CD4-positive, alpha-beta T cell (primary cell): ENCODE results near the gene BIN1. TPM values are rescaled to one million over a fixed set of nuclear protein-coding genes. Genes with fewer than 3 reads are reported as not detected.

Source experiments
- ATAC-seq: fragments of 200-7000 bp; cut with Tn5 transposase; one replicate; pipeline ENCODE4 v1.10.0; 2022; ENCODE audit warnings: mild to moderate bottlenecking; ENCODE audit not compliant: poor library complexity
- CTCF ChIA-PET: fragments of 350-600 bp; sonication (Branson Sonifier 250); formaldehyde crosslinking; loops from one replicate; lab custom pipeline; 2021; ENCODE audit warnings: antibody characterized with exemption, inconsistent platforms; lab: Charles Lee
- POLR2A ChIA-PET: fragments of 350-600 bp; sonication (Branson Sonifier 250); formaldehyde crosslinking; loops from one replicate; lab custom pipeline; 2021; ENCODE audit warnings: antibody characterized with exemption, inconsistent platforms; lab: Charles Lee
- DNase-seq, 14 experiments: peaks; one replicate each; pipeline ENCODE4 v3.0.0-alpha.2; 2013 to 2020; ENCODE audit warnings: mixed read lengths in 2 of 14
- H3K27ac ChIP-seq, 2 donors: one replicate each; pipeline versions ENCODE4 v1.5.1 to v1.7.0; 2013; ENCODE audit warnings: low read length in 2 of 2, low read depth in 1 of 2, mild to moderate bottlenecking in 1 of 2
- H3K27me3 ChIP-seq, 2 experiments: 1 replicate in 1 of 2; 2 replicates in 1 of 2; pipeline versions ENCODE4 v1.6.1 to v1.7.0; 2013; ENCODE audit warnings: low read length in 2 of 2, control low read depth in 1 of 2, mild to moderate bottlenecking in 1 of 2, moderate library complexity in 1 of 2; ENCODE audit not compliant: insufficient read depth in 2 of 2, control insufficient read depth in 1 of 2
- H3K36me3 ChIP-seq: one replicate; pipeline ENCODE4 v1.6.1; 2013; ENCODE audit warnings: low read length, control low read depth; ENCODE audit not compliant: insufficient read depth
- H3K4me1 ChIP-seq: one replicate; pipeline ENCODE4 v1.6.1; 2013; ENCODE audit warnings: low read length, control low read depth; ENCODE audit not compliant: insufficient read depth
- H3K4me3 ChIP-seq: one replicate; pipeline ENCODE4 v1.5.1; 2013; ENCODE audit warnings: mild to moderate bottlenecking, low read length, moderate library complexity
- H3K9me3 ChIP-seq, 2 experiments: 1 replicate in 1 of 2; 2 replicates in 1 of 2; pipeline versions ENCODE4 v1.6.1 to v1.7.0; 2013; ENCODE audit warnings: low read length in 2 of 2, mild to moderate bottlenecking in 2 of 2, control low read depth in 1 of 2, moderate library complexity in 1 of 2; ENCODE audit not compliant: control insufficient read depth in 1 of 2, insufficient read depth in 1 of 2
- H3K27ac Mint-ChIP-seq: one replicate; pipeline ENCODE4 v1.8.0; 2020; ENCODE audit warnings: mixed read lengths
- H3K27me3 Mint-ChIP-seq: one replicate; pipeline ENCODE4 v1.8.0; 2021; ENCODE audit warnings: mixed read lengths
- H3K36me3 Mint-ChIP-seq: one replicate; pipeline ENCODE4 v1.8.0; 2021; ENCODE audit warnings: low read depth, mixed read lengths
- H3K4me1 Mint-ChIP-seq: one replicate; pipeline ENCODE4 v1.8.0; 2021; ENCODE audit warnings: low read depth, mixed read lengths
- H3K4me3 Mint-ChIP-seq: one replicate; pipeline ENCODE4 v1.8.0; 2020; ENCODE audit warnings: mild to moderate bottlenecking, mixed read lengths
- H3K9me3 Mint-ChIP-seq: one replicate; pipeline ENCODE4 v1.8.0; 2020; ENCODE audit warnings: mixed read lengths
- CTCF ChIP-seq: fragments of 200-600 bp; IDR thresholded peaks from one replicate; pipeline ENCODE4 v1.8.0; 2022; ENCODE audit warnings: antibody characterized with exemption, mild to moderate bottlenecking
- intact Hi-C, 2 experiments: fragments of 100-400 bp; cut with DNase I in 1 of 2; cut with micrococcal nuclease in 1 of 2; formaldehyde crosslinking; loops; one replicate each; pipeline versions ENCODE4 v1.15.1 to v1.9.0; 2023 to 2025; cut with DNase I, micrococcal nuclease
- total RNA-seq, 174 experiments: library from RNA in 2 of 174; stranded (reverse) in 2 of 174; gene quantifications; one replicate each; pipeline ENCODE4 v1.2.3 and lab custom pipeline; 2021 to 2026

The BIN1 gene
- total RNA-seq, 2 experiments from 2014 or later, result 98.8 to 104 TPM

- H3K4me1 ChIP-seq, result peaks cover 6% of the 10 kb centered on the region
- no peaks in the 10 kb centered on the region for H3K4me1 Mint-ChIP-seq
- no peak for ATAC-seq
- H3K27me3 ChIP-seq, result no peaks in the 10 kb centered on the region
- H3K36me3 ChIP-seq, result peaks cover 89% of the 10 kb centered on the region
- H3K27ac Mint-ChIP-seq, result no peak overlapping the region
- H3K4me3 Mint-ChIP-seq, result no peak overlapping the region
- H3K4me3 ChIP-seq, result no peak overlapping the region
- no peaks in the 10 kb centered on the region for H3K27me3 Mint-ChIP-seq
- POLR2A ChIA-PET, result no interaction called here
- no peaks in the 10 kb centered on the region for H3K9me3 ChIP-seq
- CTCF ChIA-PET, result no interaction called here
- TF ChIP-seq CTCF, result no peak
- H3K36me3 Mint-ChIP-seq, result peaks cover 68% of the 10 kb centered on the region
- intact Hi-C loops, result no loop called here
- no peaks in the 10 kb centered on the region for H3K9me3 Mint-ChIP-seq
- no peak overlapping the region for H3K27ac ChIP-seq
- DNase-seq, result no peak
Observed at GRCh38 chr2:127059559-127059958, 47.4 kb downstream of the BIN1 start.

DNA sequence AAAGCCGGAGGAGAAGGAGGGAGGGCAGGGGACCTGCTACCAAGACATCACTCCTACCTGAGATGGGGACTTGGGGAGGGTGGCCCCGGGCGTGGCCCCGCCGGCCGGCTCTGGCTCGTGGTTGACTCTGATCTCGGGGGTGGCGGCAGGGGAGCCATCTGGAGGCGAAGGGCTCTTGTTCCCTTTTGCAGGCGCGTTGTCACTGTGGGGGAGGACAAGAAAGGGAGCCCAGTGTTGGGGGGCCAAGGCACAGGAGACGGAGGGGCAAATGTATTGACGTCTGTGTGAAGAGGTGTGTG is 48.1 kb downstream of the BIN1 start:
- H3K9me3 Mint-ChIP-seq, result no peaks in the 10 kb centered on the region
- Histone ChIP-seq H3K9me3 (no peaks in the 10 kb centered on the region), H3K27ac (no peak overlapping the region), H3K4me1 (no peaks in the 10 kb centered on the region), H3K27me3 (no peaks in the 10 kb centered on the region), H3K36me3 (peaks cover 86% of the 10 kb centered on the region), H3K4me3 (no peak overlapping the region)
- DNase-seq, result no peak
- CTCF ChIA-PET, result no interaction called here
- intact Hi-C loops, result no loop called here
- no peak for ATAC-seq
- H3K4me1 Mint-ChIP-seq, result no peaks in the 10 kb centered on the region
- peak overlapping the region; percentile 20 for H3K27ac Mint-ChIP-seq
- no peak for TF ChIP-seq CTCF
- no peak overlapping the region for H3K4me3 Mint-ChIP-seq
- H3K36me3 Mint-ChIP-seq, result peaks cover 73% of the 10 kb centered on the region
- H3K27me3 Mint-ChIP-seq, result no peaks in the 10 kb centered on the region
- POLR2A ChIA-PET, result no interaction called here

GRCh38 chr2:127058246-127058953 is 48.6 kb downstream of the BIN1 start:
- Histone ChIP-seq H3K27ac (no peak overlapping the region), H3K4me1 (peaks cover 2% of the 10 kb centered on the region), H3K4me3 (no peak overlapping the region), H3K27me3 (no peaks in the 10 kb centered on the region), H3K9me3 (no peaks in the 10 kb centered on the region), H3K36me3 (peaks cover 84% of the 10 kb centered on the region)
- POLR2A ChIA-PET, result no interaction called here
- H3K4me1 Mint-ChIP-seq, result no peaks in the 10 kb centered on the region
- DNase-seq (no peak), ATAC-seq (no peak)
- H3K9me3 Mint-ChIP-seq, result no peaks in the 10 kb centered on the region
- intact Hi-C loops, result no loop called here
- CTCF ChIA-PET, result no interaction called here
- no peaks in the 10 kb centered on the region for H3K27me3 Mint-ChIP-seq
- peaks cover 73% of the 10 kb centered on the region for H3K36me3 Mint-ChIP-seq
- H3K27ac Mint-ChIP-seq, result no peak overlapping the region
- TF ChIP-seq CTCF, result no peak
- no peak overlapping the region for H3K4me3 Mint-ChIP-seq
